DMS 273 (cell line): Measurements from ENCODE around the gene PER1.
A peak's percentile ranks its signal among the peaks of the same experiment; 100 is the strongest.

Experiments
- DNase-seq: peaks from one replicate; lab custom pipeline; 2025; ENCODE audit not compliant: unreplicated experiment; lab: John Stamatoyannopoulos, UW

PER1 gene

GRCh38 chr17:8153525-8153956 is 1.3 kb upstream of the PER1 start:
- DNase-seq: peak; percentile 63

GRCh38 chr17:8153031-8153451 is 837 bp upstream of the PER1 start:
- peak; percentile 45 for DNase-seq

- DNase-seq: peak; percentile 61
These were observed 528 bp downstream of the PER1 start for GRCh38 chr17:8151641-8152111.

- no peak for DNase-seq
These were observed 1.0 kb downstream of the PER1 start for GRCh38 chr17:8151120-8151640.

GRCh38 chr17:8150194-8151119 is 1.7 kb downstream of the PER1 start:
- no peak for DNase-seq

GRCh38 chr17:8149419-8150193 is 2.6 kb downstream of the PER1 start:
- no peak for DNase-seq

GRCh38 chr17:8148560-8148959 is 3.6 kb downstream of the PER1 start:
- DNase-seq: no peak

- DNase-seq: no peak
These were observed 4.3 kb downstream of the PER1 start for GRCh38 chr17:8147805-8148404.

- no peak for DNase-seq
These were observed 4.9 kb downstream of the PER1 start for GRCh38 chr17:8147141-8147804.

- DNase-seq: no peak
These were observed 5.6 kb downstream of the PER1 start for GRCh38 chr17:8146381-8147140.

GRCh38 chr17:8145811-8146210 is 6.4 kb downstream of the PER1 start:
- DNase-seq: no peak

GRCh38 chr17:8144401-8145231 is 7.6 kb downstream of the PER1 start:
- no peak for DNase-seq

- no peak for DNase-seq
These were observed 8.4 kb downstream of the PER1 start for GRCh38 chr17:8143581-8144400.

GRCh38 chr17:8142887-8143580 is 9.2 kb downstream of the PER1 start:
- DNase-seq: no peak

GRCh38 chr17:8142158-8142886 is 9.9 kb downstream of the PER1 start:
- no peak for DNase-seq

GRCh38 chr17:8141741-8142140 is 10.5 kb downstream of the PER1 start:
- no peak for DNase-seq

- no peak for DNase-seq
These were observed 11.2 kb downstream of the PER1 start for GRCh38 chr17:8141045-8141444.
